ENCODE measurements around the gene SLC2A3.
"Not testable (repeated sequence)": the region's sequence is repeated elsewhere in the genome, so short reads cannot be mapped to it uniquely, and the experiment has no call there.

SLC2A3 gene

DNA sequence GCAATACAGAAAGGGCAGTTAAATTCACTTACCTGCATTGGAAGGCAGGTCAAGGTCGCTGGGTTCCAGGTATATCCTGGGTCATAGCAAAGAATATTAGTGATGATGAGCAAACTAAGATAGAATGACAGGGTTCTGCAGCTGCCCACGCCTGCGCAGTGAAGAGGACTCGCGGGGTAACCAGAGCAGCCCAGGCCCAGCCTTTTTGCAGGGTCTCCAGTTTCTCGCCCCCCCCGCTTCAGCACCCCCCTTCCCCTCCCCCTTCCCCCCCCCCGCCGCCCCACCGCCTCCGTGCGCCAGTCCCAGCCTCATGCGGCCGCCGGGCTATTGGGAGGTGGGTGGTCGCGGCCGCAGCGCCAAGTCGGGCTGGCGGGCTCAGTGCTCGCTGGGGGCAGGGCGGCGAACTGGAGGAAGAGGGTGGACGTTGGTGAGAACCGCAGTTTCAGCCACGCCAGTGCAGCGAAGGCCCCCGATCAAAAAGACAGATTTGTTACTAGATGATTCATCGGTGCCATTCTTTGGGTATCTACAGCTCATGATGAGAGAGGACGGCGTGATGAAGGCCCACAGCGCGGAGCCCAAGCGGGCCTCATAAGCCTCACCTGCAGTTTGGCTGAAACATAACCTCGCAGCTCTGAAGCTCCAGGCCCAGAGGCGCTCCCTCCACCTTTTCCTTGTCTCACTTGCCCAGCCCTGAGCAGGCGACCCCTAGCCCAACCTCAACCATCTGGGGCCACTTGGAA is 20.2 kb downstream of the SLC2A3 start:
- no peak for DNase-seq

- DNase-seq = not testable (repeated sequence)
Observed at GRCh38 chr12:7910106-7910505, 25.9 kb downstream of the SLC2A3 start.

DNA sequence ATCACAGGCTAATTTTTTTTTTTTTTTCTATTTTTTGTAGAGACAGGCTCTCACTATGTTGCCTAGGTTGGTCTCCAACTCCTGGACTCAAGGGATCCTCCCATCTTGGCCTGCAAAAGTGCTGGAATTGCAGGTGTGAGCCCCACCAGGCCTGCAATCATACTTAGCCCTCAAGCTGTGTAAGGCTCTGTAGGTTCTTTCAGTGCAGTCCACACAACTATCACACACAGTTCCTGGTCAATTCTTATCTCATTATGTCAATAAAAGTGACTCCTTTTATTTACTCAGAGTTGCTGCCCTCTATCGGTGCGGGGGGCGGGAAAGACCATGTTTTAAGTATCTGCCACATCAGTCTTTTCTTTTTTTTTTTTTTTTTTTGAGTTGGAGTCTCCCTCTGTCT is 29.0 kb downstream of the SLC2A3 start:
- DNase-seq = peak in 1 of 2 experiments; percentile 0

GRCh38 chr12:7906303-7906702 is 29.7 kb downstream of the SLC2A3 start:
- not testable (repeated sequence) for DNase-seq

DNA sequence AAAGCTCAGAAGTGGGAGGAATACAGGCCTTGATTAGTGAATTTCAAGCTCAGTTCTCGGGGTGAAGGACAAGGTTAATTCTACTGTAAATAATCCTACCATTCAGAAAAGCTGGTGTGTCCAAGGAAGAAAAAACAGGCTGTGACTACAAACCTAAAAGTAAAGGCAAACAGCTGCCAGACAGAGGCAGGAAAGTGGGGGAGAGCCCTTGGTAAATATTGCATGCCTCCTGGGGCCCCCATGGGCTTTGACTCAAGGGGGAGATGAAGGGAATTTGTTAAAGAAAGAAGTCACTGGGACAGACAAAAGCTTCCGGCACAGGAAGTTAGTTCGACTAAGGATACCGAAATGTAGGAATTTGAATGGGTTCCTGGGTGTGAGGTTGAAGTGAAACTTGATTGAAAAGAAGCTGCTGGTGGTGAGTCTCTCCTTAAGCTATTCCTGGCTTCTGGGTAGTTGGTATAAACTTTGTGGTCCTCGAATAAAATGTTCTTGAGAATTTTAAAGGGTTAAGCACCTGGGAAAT is 30.3 kb downstream of the SLC2A3 start:
- DNase-seq = not testable (repeated sequence)

DNA sequence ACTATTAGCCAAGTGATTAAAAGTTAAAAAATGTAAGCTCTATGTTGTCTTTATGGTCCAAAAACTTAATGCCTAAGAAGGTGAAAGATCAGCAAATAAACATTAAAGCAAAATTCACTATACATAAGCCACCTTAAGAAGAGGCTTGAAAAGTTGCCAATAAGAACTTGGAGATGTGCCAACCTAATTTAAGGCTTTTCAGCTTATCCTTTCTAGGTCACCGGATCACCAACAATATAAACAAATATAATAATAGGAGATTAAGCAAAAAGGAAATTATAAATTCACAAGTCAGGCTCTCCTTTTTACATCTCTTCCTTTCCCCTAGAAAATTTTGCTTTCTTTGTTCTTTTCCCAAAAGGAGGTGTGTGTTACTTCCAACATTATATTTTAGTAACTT is 30.9 kb downstream of the SLC2A3 start:
- DNase-seq = no peak

DNA sequence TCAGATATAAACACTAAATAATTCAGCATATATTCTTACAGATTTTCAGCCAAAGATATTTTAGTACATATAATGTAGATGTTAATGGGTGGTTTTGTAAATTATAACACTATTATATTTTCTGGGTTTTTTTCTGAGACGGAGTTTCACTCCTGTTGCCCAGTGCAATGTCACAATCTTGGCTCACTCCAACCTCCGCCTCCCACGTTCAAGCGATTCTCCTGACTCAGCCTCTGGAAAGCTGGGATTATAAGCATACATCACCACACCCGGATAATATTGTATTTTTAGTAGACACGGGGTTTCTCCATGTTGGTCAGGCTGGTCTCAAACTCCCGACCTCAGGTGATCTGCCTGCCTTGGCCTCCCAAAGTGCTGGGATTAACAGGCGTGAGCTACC is 33.6 kb downstream of the SLC2A3 start:
- not testable (repeated sequence) for DNase-seq

DNA sequence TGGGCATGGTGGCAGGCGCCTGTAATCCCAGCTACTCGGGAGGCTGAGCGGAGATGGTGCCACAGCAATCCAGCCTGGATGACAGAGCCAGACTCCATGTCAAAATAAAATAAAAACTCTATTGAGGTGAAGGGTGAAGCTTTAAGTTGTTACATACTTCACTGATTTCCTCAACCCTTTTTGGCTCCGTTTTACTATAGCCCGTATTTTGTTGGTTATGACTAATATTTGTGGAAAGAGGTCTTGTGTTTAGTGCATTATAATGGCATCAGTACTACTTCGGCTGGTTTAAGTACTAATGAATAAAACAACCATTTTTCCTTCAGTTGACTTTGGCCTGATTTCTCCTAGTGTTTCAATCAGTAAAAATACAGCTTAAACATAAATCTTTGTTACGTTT is 36.2 kb downstream of the SLC2A3 start:
- no peak for DNase-seq

- DNase-seq = not testable (repeated sequence)
Observed at GRCh38 chr12:7896726-7897125, 39.3 kb downstream of the SLC2A3 start.

- no peak for DNase-seq
Observed at GRCh38 chr12:7892186-7892980, 43.6 kb downstream of the SLC2A3 start.

DNA sequence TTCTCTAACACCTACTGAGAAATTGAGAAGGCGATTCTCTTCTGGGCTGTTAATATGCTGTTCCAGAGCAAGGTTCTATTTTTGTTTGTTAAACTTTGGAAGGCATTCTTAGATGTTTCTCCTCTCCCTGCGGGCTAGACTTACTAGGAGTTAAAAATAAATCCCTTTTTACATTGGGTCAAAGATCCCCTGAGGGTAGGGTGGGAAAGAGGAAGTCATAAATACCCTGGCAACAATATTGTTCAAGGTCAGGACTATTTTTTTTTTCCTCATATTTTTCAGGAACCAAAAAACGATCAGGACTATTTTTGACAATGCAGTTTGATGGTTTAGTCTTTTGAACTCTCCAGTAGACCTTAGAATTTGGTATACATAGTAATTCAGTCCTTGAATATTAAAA is 51.3 kb downstream of the SLC2A3 start:
- peak; percentile 2 to 11 for DNase-seq

DNA sequence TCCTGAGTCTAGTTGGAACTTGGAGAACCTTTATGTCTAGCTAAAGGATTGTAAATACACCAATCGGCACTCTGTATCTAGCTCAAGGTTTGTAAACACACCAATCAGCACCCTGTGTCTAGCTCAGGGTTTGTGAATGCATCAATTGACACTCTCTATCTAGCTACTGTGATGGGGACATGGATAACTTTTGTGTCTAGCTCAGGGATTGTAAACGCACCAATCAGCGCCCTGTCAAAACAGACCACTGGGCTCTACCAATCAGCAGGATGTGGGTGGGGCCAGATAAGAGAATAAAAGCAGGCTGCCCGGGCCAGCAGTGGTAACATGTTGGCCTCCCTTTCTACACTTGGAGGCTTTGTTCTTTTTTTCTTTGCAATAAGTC is 54.3 kb downstream of the SLC2A3 start:
- not testable (repeated sequence) for DNase-seq

- not testable (repeated sequence) for DNase-seq
Observed at GRCh38 chr12:7880952-7881735, 54.8 kb downstream of the SLC2A3 start.

GRCh38 chr12:7879246-7879645 is 56.7 kb downstream of the SLC2A3 start:
- no peak for DNase-seq

- no peak for DNase-seq
Observed at GRCh38 chr12:7877420-7877819, 58.6 kb downstream of the SLC2A3 start.

DNA sequence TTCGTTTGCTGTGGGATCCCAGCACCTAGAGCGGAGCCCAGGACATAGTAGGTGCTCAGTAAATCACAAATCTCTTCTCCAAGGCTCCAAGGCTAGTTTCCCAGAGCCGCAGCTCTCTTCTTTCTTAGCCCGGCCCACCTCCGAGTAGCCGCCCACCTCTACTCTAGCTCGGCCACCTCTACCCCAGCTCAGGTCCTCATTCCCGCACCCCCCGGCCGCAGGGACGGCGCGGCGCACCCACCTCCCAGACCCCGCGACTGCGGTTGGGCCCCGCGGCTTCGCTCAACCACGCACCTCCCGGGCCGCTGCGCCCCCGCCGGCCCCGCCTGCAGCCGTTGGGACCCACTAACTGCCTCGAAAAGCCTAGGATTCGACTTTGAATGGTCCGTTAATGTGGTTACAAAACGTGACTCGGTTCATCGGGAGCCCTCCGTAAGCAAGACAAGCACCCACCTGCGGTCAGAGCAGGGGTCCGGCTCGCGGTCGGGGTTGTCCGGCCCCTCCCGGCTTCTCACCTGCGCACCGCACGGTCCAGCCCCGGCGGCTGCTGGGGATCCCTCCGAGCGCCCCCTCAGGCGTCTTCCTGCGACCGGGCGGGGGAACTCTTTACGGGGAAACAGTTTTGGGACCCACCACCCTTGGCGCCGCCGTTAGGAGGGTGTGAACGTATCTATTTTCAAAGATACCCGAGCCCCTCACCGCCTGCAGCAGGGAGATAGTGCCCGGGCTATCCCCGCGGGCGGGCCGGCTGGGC is 63.2 kb downstream of the SLC2A3 start, which contains the start of gene SLC2A14:
TSS of gene SLC2A14 (minus strand) at position 350 of the 754 bp plus-strand sequence. CDS start 3,035 bp downstream, outside the sequence.
- DNase-seq = no peak

DNA sequence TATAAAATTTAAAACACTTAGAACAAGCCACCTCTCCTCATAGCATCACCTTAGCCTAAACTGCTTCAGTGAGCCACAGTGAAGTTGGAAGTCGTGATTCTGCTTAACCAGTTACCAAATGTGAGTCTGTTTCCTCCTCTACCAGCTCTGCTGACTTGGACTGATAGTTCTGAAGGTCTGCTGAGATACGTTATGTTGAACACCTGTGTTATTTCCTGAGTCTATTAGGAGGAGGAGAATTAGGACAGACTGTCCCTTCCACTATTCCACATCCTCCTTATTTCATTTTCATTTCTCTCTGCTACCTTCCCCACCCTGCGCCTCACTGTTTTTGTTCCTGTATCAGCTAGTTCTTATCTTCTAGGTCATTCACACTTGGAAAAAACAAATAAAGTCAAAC is 65.7 kb downstream of the SLC2A3 start:
- no peak for DNase-seq

Measured in Kasumi-1 (cell line).